DOHH2 (cell line): ENCODE measurements around the gene ZPR1.

ENCODE experiments used
- EZH2phosphoT487 ChIP-seq: fragments of 200-600 bp; sonication (generic); IDR thresholded peaks from 2 replicates; pipeline ENCODE4 v1.6.1; 2017; ENCODE audit warnings: borderline replicate concordance, mild to moderate bottlenecking, antibody characterized with exemption, low read length, moderate library complexity, mixed read lengths
- TF ChIP-seq, protein P1 (sequence below): fragments of 200-600 bp; sonication (generic); IDR thresholded peaks from one replicate; pipeline ENCODE4 v1.5.1; 2014; ENCODE audit warnings: antibody characterized with exemption, mild to moderate bottlenecking, low read depth, low read length; ENCODE audit not compliant: poor library complexity, severe bottlenecking

GRCh38 chr11:116794851-116795250 is 7.0 kb upstream of the ZPR1 start:
- TF ChIP-seq, protein P1, sequence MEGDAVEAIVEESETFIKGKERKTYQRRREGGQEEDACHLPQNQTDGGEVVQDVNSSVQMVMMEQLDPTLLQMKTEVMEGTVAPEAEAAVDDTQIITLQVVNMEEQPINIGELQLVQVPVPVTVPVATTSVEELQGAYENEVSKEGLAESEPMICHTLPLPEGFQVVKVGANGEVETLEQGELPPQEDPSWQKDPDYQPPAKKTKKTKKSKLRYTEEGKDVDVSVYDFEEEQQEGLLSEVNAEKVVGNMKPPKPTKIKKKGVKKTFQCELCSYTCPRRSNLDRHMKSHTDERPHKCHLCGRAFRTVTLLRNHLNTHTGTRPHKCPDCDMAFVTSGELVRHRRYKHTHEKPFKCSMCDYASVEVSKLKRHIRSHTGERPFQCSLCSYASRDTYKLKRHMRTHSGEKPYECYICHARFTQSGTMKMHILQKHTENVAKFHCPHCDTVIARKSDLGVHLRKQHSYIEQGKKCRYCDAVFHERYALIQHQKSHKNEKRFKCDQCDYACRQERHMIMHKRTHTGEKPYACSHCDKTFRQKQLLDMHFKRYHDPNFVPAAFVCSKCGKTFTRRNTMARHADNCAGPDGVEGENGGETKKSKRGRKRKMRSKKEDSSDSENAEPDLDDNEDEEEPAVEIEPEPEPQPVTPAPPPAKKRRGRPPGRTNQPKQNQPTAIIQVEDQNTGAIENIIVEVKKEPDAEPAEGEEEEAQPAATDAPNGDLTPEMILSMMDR, result no peak
- no peak for TF ChIP-seq EZH2phosphoT487
